AG09309 (cell line): ENCODE measurements around the gene SLC26A11.

Experiments used
- DNase-seq: peaks from one replicate; pipeline ENCODE4 v3.0.0-alpha.2; 2010; ENCODE audit warnings: low read depth
- H3K4me3 ChIP-seq: 2 replicates; pipeline ENCODE4 v1.5.1; 2011; ENCODE audit warnings: mild to moderate bottlenecking, low read depth, low read length, moderate library complexity; ENCODE audit not compliant: control insufficient read depth
- CTCF ChIP-seq: IDR thresholded peaks from 2 replicates; pipeline ENCODE4 v1.5.1; 2011; ENCODE audit warnings: mild to moderate bottlenecking, low read depth, low read length, inconsistent platforms; ENCODE audit not compliant: insufficient read depth, control insufficient read depth; ENCODE audit errors: missing control alignments

Gene SLC26A11

GRCh38 chr17:80246726-80247125, 26.5 kb downstream of the SLC26A11 start:
- no peak overlapping the region for H3K4me3 ChIP-seq
- DNase-seq = no peak
- TF ChIP-seq CTCF = no peak

- no peak overlapping the region for H3K4me3 ChIP-seq
- DNase-seq = no peak
- TF ChIP-seq CTCF = no peak
Measured at GRCh38 chr17:80247561-80247960, 27.3 kb downstream of the SLC26A11 start.

GRCh38 chr17:80248001-80248893, 28.0 kb downstream of the SLC26A11 start:
- H3K4me3 ChIP-seq = no peak overlapping the region
- TF ChIP-seq CTCF = no peak
- no peak for DNase-seq

- no peak for DNase-seq
- no peak for TF ChIP-seq CTCF
- no peak overlapping the region for H3K4me3 ChIP-seq
Measured at GRCh38 chr17:80248894-80249710, 28.9 kb downstream of the SLC26A11 start.

GRCh38 chr17:80251966-80252365, 31.7 kb downstream of the SLC26A11 start:
- no peak for TF ChIP-seq CTCF
- no peak overlapping the region for H3K4me3 ChIP-seq
- no peak for DNase-seq

- peak; percentile 44 for TF ChIP-seq CTCF
- H3K4me3 ChIP-seq = no peak overlapping the region
- no peak for DNase-seq
Measured at GRCh38 chr17:80252871-80253270, 32.6 kb downstream of the SLC26A11 start.
